Panc1 (cell line): ENCODE results near the gene TRMT10B. TPM values are rescaled to one million over a fixed set of nuclear protein-coding genes. Genes with fewer than 3 reads are reported as not detected.

Experiments used
- ATAC-seq: fragments of 200-7000 bp; cut with Tn5 transposase; 2 replicates; pipeline ENCODE4 v1.9.1; 2020; ENCODE audit warnings: mild to moderate bottlenecking, moderate library complexity
- BruUV-seq: library from RNA; stranded (reverse); fragments of 400-500 nt; replicated peaks from 2 replicates; lab custom pipeline; 2021; lab: Mats Ljungman, UMichigan
- CTCF ChIA-PET: fragments of 300-600 bp; sonication (Branson Sonifier 250); formaldehyde crosslinking; loops from one replicate; lab custom pipeline; 2022; ENCODE audit warnings: antibody characterized with exemption; lab: Charles Lee
- POLR2A ChIA-PET: fragments of 300-600 bp; sonication (Branson Sonifier 250); formaldehyde crosslinking; loops from one replicate; lab custom pipeline; 2022; ENCODE audit warnings: antibody characterized with exemption; lab: Charles Lee
- DNase-seq: peaks from one replicate; pipeline ENCODE4 v3.0.0-alpha.2; 2010; ENCODE audit warnings: low read depth, low spot score
- H3K27ac ChIP-seq: 2 replicates; pipeline ENCODE4 v1.5.1; 2011; ENCODE audit warnings: mild to moderate bottlenecking, low read length, inconsistent platforms
- H3K27me3 ChIP-seq: fragments of 200-500 bp; sonication (Bioruptor generic); 2 replicates; pipeline ENCODE4 v1.6.0; 2014; ENCODE audit warnings: low read length, inconsistent platforms; ENCODE audit not compliant: control insufficient read depth, insufficient read depth
- H3K36me3 ChIP-seq: fragments of 200-500 bp; sonication (Bioruptor generic); 2 replicates; pipeline ENCODE4 v1.5.1; 2014; ENCODE audit warnings: inconsistent platforms, mild to moderate bottlenecking, low read length, moderate library complexity; ENCODE audit not compliant: control insufficient read depth, insufficient read depth
- H3K4me1 ChIP-seq: 2 replicates; pipeline ENCODE4 v1.5.1; 2011; ENCODE audit warnings: inconsistent platforms, mild to moderate bottlenecking, low read length, moderate library complexity; ENCODE audit not compliant: control insufficient read depth, insufficient read depth
- H3K4me3 ChIP-seq, 2 experiments: 2 replicates each; pipeline ENCODE4 v1.5.1; 2011 to 2012; ENCODE audit warnings: low read depth in 2 of 2, low read length in 2 of 2, mild to moderate bottlenecking in 2 of 2, inconsistent platforms in 1 of 2, moderate library complexity in 1 of 2
- H3K9me3 ChIP-seq: fragments of 200-500 bp; sonication (Bioruptor generic); 2 replicates; pipeline ENCODE4 v1.5.1; 2014; ENCODE audit warnings: low read depth, mild to moderate bottlenecking, inconsistent platforms, low read length, moderate library complexity; ENCODE audit not compliant: control insufficient read depth, insufficient read depth
- CTCF ChIP-seq: fragments of 450-650 bp; IDR thresholded peaks from 2 replicates; pipeline ENCODE4 v1.5.1; 2017; ENCODE audit warnings: mild to moderate bottlenecking
- POLR2AphosphoS5 ChIP-seq: IDR thresholded peaks from 2 replicates; pipeline ENCODE4 v1.6.1; 2012; ENCODE audit warnings: mild to moderate bottlenecking, low read depth, low read length, moderate library complexity
- REST ChIP-seq, 2 experiments: IDR thresholded peaks; 2 replicates each; pipeline ENCODE4 v1.6.1; 2011 to 2012; ENCODE audit warnings: low read depth in 2 of 2, control low read depth in 1 of 2, low read length in 1 of 2, mild to moderate bottlenecking in 1 of 2, moderate library complexity in 1 of 2; ENCODE audit not compliant: insufficient read depth in 1 of 2
- SIN3A ChIP-seq: IDR thresholded peaks from 2 replicates; pipeline ENCODE4 v1.6.1; 2012; ENCODE audit warnings: low read depth, mild to moderate bottlenecking, low read length, moderate library complexity, borderline replicate concordance; ENCODE audit not compliant: insufficient read depth
- TCF7L2 ChIP-seq: IDR thresholded peaks from 2 replicates; pipeline ENCODE4 v1.6.1; 2011; ENCODE audit warnings: mild to moderate bottlenecking, low read depth, low read length, inconsistent platforms
- in situ Hi-C: cut with HindIII; loops from 2 replicates; pipeline ENCODE4 v1.10.0; 2016; ENCODE audit warnings: low sequenced_read_pairs, low pct_unique_long_range_greater_than_20kb
- intact Hi-C: fragments of 100-400 bp; cut with micrococcal nuclease; formaldehyde crosslinking; loops from one replicate; pipeline ENCODE4 v1.10.0; 2022; ENCODE audit not compliant: unreplicated experiment
- total RNA-seq: library from RNA; stranded (reverse); gene quantifications from one replicate; pipeline ENCODE4 v1.2.1, GENCODE V29; 2021; ENCODE audit not compliant: unreplicated experiment

TRMT10B gene
- total RNA-seq, 1 experiment from 2014 or later, result 9.8 TPM

GRCh38 chr9:37730839-37731238, 22.8 kb upstream of the TRMT10B start:
- in situ Hi-C loops (no loop called here), intact Hi-C loops (loop anchor here (10.0 kb wide), 1 partner anchor 236 kb away; no protein-coding TSS in a partner anchor)
- Histone ChIP-seq H3K27me3 (peaks cover 25% of the 10 kb centered on the region; the same call in 1 of the 2 replicates), H3K4me3 (no peak overlapping the region), H3K27ac (no peak overlapping the region), H3K4me1 (peaks cover 12% of the 10 kb centered on the region), H3K36me3 (no peaks in the 10 kb centered on the region), H3K9me3 (no peaks in the 10 kb centered on the region)
- POLR2A ChIA-PET, result no interaction called here
- TF ChIP-seq SIN3A (no peak), POLR2AphosphoS5 (no peak), CTCF (no peak), REST (IDR thresholded peaks at IDR 0.05; ENCODE audit: insufficient read depth in 1 of 2, low read depth in 2 of 2, low read length in 1 of 2) (no peak), TCF7L2 (no peak)
- CTCF ChIA-PET, result no interaction called here
- ATAC-seq (no peak), DNase-seq (no peak)
- BruUV-seq, result no TSS peak

- no peak for ATAC-seq
- ChIA-PET CTCF (no interaction called here), POLR2A (no interaction called here)
- no peak for TF ChIP-seq CTCF
- no peak for TF ChIP-seq REST (IDR thresholded peaks at IDR 0.05; ENCODE audit: insufficient read depth in 1 of 2, low read depth in 2 of 2, low read length in 1 of 2)
- TF ChIP-seq SIN3A, result no peak
- no peak for TF ChIP-seq POLR2AphosphoS5
- no peak for TF ChIP-seq TCF7L2
- Histone ChIP-seq H3K4me1 (peaks cover 12% of the 10 kb centered on the region), H3K27me3 (peaks cover 25% of the 10 kb centered on the region; the same call in 1 of the 2 replicates), H3K9me3 (no peaks in the 10 kb centered on the region), H3K36me3 (no peaks in the 10 kb centered on the region), H3K4me3 (no peak overlapping the region), H3K27ac (no peak overlapping the region)
- in situ Hi-C loops (no loop called here), intact Hi-C loops (loop anchor here (10.0 kb wide), 1 partner anchor 237 kb away; no protein-coding TSS in a partner anchor)
- no peak for DNase-seq
- no TSS peak for BruUV-seq
These were observed 21.4 kb upstream of the TRMT10B start for GRCh38 chr9:37732086-37732741.
